ENCODE results near the gene SHB. TPM values are rescaled to one million over a fixed set of nuclear protein-coding genes. Genes with fewer than 3 reads are reported as not detected.

SHB gene
- total RNA-seq, 1 experiment from 2014 or later, result 56.4 TPM

DNA sequence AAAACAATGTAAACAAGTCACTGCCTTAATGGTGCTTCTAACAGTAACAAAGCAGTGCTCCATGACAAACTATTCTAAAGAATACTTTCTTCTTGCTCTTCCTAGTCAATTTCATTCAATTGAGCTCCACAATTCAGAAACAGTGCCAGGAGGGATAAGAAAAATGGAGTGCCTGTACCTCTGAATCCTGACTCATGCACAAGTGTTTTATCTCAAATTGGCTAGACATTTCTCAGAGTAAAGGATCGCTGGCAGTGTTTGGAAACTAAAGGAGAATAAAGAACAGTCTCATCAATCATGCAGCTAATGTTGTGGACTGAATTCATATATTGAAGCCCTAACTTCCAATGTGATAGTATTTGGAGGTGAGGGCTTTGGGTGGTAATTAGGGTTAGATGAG, 192.7 kb downstream of the SHB start:
- DNase-seq (no peak), ATAC-seq (no peak)
- no peaks in the 10 kb centered on the region for H3K27me3 ChIP-seq (ENCODE audit: low read length)
- H3K36me3 ChIP-seq (ENCODE audit: low read depth, low read length), result peaks cover 4% of the 10 kb centered on the region; the same call in 1 of the 2 replicates
- no peaks in the 10 kb centered on the region for H3K79me2 ChIP-seq (ENCODE audit: low read length)
- H3K27ac ChIP-seq (ENCODE audit: low read length), result no peak overlapping the region
- no peaks in the 10 kb centered on the region for H3F3A ChIP-seq (ENCODE audit: low read length, unreplicated experiment)
- no peaks in the 10 kb centered on the region for H3K9me3 ChIP-seq (ENCODE audit: low read length)
- no peak for TF ChIP-seq EZH2phosphoT487 (IDR thresholded peaks at IDR 0.05; ENCODE audit: borderline replicate concordance, low read length)
- TF ChIP-seq, protein P1, sequence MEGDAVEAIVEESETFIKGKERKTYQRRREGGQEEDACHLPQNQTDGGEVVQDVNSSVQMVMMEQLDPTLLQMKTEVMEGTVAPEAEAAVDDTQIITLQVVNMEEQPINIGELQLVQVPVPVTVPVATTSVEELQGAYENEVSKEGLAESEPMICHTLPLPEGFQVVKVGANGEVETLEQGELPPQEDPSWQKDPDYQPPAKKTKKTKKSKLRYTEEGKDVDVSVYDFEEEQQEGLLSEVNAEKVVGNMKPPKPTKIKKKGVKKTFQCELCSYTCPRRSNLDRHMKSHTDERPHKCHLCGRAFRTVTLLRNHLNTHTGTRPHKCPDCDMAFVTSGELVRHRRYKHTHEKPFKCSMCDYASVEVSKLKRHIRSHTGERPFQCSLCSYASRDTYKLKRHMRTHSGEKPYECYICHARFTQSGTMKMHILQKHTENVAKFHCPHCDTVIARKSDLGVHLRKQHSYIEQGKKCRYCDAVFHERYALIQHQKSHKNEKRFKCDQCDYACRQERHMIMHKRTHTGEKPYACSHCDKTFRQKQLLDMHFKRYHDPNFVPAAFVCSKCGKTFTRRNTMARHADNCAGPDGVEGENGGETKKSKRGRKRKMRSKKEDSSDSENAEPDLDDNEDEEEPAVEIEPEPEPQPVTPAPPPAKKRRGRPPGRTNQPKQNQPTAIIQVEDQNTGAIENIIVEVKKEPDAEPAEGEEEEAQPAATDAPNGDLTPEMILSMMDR (conservative IDR thresholded peaks at IDR 0.05; ENCODE audit: low read depth, low read length), result no peak
- no peak for TF ChIP-seq EZH2 (IDR thresholded peaks at IDR 0.05; ENCODE audit: low read length, unreplicated experiment)
- CTCF ChIA-PET, result no interaction called here
- no peak overlapping the region for H2AFZ ChIP-seq (ENCODE audit: low read length)
- no TSS peak for BruUV-seq (replicated peaks)
- intact Hi-C loops (cut with micrococcal nuclease), result no loop called here
- no peak overlapping the region for H3K9ac ChIP-seq (ENCODE audit: low read length)
- H3K4me1 ChIP-seq (ENCODE audit: insufficient read depth, low read length), result no peaks in the 10 kb centered on the region
- H3K9me2 ChIP-seq (replicated peaks; ENCODE audit: low read length), result no peaks in the 10 kb centered on the region
- H3K4me2 ChIP-seq (ENCODE audit: low read length), result no peak overlapping the region
- POLR2A ChIA-PET (ENCODE audit: unreplicated experiment), result no interaction called here
- no peak overlapping the region for H3K4me3 ChIP-seq (ENCODE audit: low read length)
- H4K20me1 ChIP-seq (ENCODE audit: low read length), result no peaks in the 10 kb centered on the region

DNA sequence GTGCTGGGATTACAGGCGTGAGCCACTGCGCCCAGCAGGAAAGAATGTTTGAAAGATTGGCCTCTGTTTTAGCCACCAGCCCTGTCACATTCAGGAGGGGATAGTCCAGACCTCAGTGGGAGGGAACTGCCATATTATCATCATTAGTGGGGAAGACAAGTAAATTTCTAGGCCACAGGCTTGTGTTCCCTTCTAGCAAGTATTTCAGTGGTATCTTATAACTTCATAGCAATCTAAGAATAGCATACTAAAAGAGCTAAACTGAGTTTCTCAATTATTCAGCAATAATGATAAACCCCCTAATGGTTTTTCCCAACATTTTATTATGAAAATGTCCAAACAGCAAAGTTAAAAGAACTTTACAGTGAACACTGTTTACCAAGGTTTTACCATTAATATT, 195.1 kb downstream of the SHB start:
- CTCF ChIA-PET, result no interaction called here
- POLR2A ChIA-PET (ENCODE audit: unreplicated experiment), result no interaction called here
- H3F3A ChIP-seq (ENCODE audit: low read length, unreplicated experiment), result no peaks in the 10 kb centered on the region

DNA sequence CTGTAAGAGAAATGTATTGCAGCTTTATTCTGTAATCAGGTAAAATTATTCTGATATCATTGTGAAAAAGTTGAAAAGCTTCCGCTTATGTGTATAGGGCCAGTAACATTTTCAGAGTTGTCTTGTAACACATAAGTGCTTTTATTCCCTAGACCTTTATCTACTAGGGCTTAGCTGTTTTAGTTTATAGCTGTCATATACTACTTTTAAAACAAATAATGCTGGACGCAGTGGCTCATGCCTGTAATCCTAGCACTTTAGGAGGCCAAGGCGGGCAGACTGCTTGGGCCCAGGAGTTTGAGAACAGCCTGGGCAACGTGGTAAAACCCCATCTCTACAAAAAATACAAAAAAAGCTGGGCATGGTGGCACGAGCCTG, 198.2 kb downstream of the SHB start:
- Histone ChIP-seq H3K4me2 (ENCODE audit: low read length) (no peak overlapping the region), H3K27ac (ENCODE audit: low read length) (no peak overlapping the region), H3K4me1 (ENCODE audit: insufficient read depth, low read length) (no peaks in the 10 kb centered on the region), H4K20me1 (ENCODE audit: low read length) (no peaks in the 10 kb centered on the region), H2AFZ (ENCODE audit: low read length) (no peak overlapping the region), H3K36me3 (ENCODE audit: low read depth, low read length) (no peaks in the 10 kb centered on the region), H3K4me3 (ENCODE audit: low read length) (no peak overlapping the region), H3F3A (ENCODE audit: low read length, unreplicated experiment) (no peaks in the 10 kb centered on the region), H3K9me2 (replicated peaks; ENCODE audit: low read length) (no peaks in the 10 kb centered on the region), H3K79me2 (ENCODE audit: low read length) (no peaks in the 10 kb centered on the region), H3K27me3 (ENCODE audit: low read length) (no peaks in the 10 kb centered on the region), H3K9ac (ENCODE audit: low read length) (no peak overlapping the region), H3K9me3 (ENCODE audit: low read length) (no peaks in the 10 kb centered on the region)
- intact Hi-C loops (cut with micrococcal nuclease), result no loop called here
- ChIA-PET POLR2A (ENCODE audit: unreplicated experiment) (no interaction called here), CTCF (no interaction called here)
- ATAC-seq, result no peak
- no TSS peak for BruUV-seq (replicated peaks)
- TF ChIP-seq EZH2 (IDR thresholded peaks at IDR 0.05; ENCODE audit: low read length, unreplicated experiment) (no peak), EZH2phosphoT487 (IDR thresholded peaks at IDR 0.05; ENCODE audit: borderline replicate concordance, low read length) (no peak)
- TF ChIP-seq, protein P1 (conservative IDR thresholded peaks at IDR 0.05; ENCODE audit: low read depth, low read length), result no peak
- no peak for DNase-seq

More for the DNA sequence above, 195.1 kb downstream of the SHB start:
- TF ChIP-seq EZH2phosphoT487 (IDR thresholded peaks at IDR 0.05; ENCODE audit: borderline replicate concordance, low read length), result no peak
- TF ChIP-seq, protein P1 (conservative IDR thresholded peaks at IDR 0.05; ENCODE audit: low read depth, low read length), result no peak
- no peak for TF ChIP-seq EZH2 (IDR thresholded peaks at IDR 0.05; ENCODE audit: low read length, unreplicated experiment)
- no peak overlapping the region for H2AFZ ChIP-seq (ENCODE audit: low read length)
- no TSS peak for BruUV-seq (replicated peaks)
- H4K20me1 ChIP-seq (ENCODE audit: low read length), result no peaks in the 10 kb centered on the region
- H3K4me1 ChIP-seq (ENCODE audit: insufficient read depth, low read length), result no peaks in the 10 kb centered on the region
- H3K4me2 ChIP-seq (ENCODE audit: low read length), result no peak overlapping the region
- H3K27ac ChIP-seq (ENCODE audit: low read length), result no peak overlapping the region
- no peaks in the 10 kb centered on the region for H3K9me3 ChIP-seq (ENCODE audit: low read length)
- intact Hi-C loops (cut with micrococcal nuclease), result no loop called here
- DNase-seq (no peak), ATAC-seq (no peak)
- H3K9ac ChIP-seq (ENCODE audit: low read length), result no peak overlapping the region
- peaks cover 4% of the 10 kb centered on the region; the same call in 1 of the 2 replicates for H3K36me3 ChIP-seq (ENCODE audit: low read depth, low read length)
- no peak overlapping the region for H3K4me3 ChIP-seq (ENCODE audit: low read length)
- no peaks in the 10 kb centered on the region for H3K9me2 ChIP-seq (replicated peaks; ENCODE audit: low read length)
- no peaks in the 10 kb centered on the region for H3K27me3 ChIP-seq (ENCODE audit: low read length)
- no peaks in the 10 kb centered on the region for H3K79me2 ChIP-seq (ENCODE audit: low read length)
